Gastrocnemius medialis (tissue), 4 donors: ENCODE measurements around the gene ABCA13. TPM values are rescaled to one million over a fixed set of nuclear protein-coding genes. Genes with fewer than 3 reads are reported as not detected.

Experiments used
- ATAC-seq, 2 donors: fragments of 150-250 bp; one replicate each; pipeline ENCODE4 v1.9.1; 2016
- DNase-seq, 2 donors: peaks; one replicate each; pipeline ENCODE4 v3.0.0-alpha.2; 2019
- H3K27ac ChIP-seq, 4 donors: fragments of 200-600 bp; sonication (generic); 1 replicate in 1 of 4; 2 replicates in 3 of 4; pipeline ENCODE4 v1.5.1; 2016 to 2018; ENCODE audit warnings: mild to moderate bottlenecking in 2 of 4, moderate library complexity in 1 of 4
- H3K27me3 ChIP-seq, 3 donors: fragments of 200-600 bp; sonication (generic) in 2 of 3; 1 replicate in 1 of 3; 2 replicates in 2 of 3; pipeline versions ENCODE4 v1.5.1 to v1.6.0; 2016 to 2019; ENCODE audit warnings: mild to moderate bottlenecking in 1 of 3, moderate library complexity in 1 of 3
- H3K36me3 ChIP-seq, 2 donors: fragments of 200-600 bp; sonication (generic) in 1 of 2; one replicate each; pipeline ENCODE4 v1.5.1; 2017 to 2018
- H3K4me1 ChIP-seq, 2 donors: fragments of 200-600 bp; sonication (generic) in 1 of 2; one replicate each; pipeline ENCODE4 v1.5.1; 2016 to 2017; ENCODE audit warnings: mild to moderate bottlenecking in 2 of 2
- H3K4me3 ChIP-seq, 4 donors: fragments of 200-600 bp; sonication (generic) in 3 of 4; 1 replicate in 1 of 4; 2 replicates in 3 of 4; pipeline ENCODE4 v1.5.1; 2016 to 2019; ENCODE audit warnings: mild to moderate bottlenecking in 2 of 4
- H3K9me3 ChIP-seq, 3 donors: fragments of 200-600 bp; sonication (generic) in 2 of 3; 1 replicate in 1 of 3; 2 replicates in 2 of 3; pipeline ENCODE4 v1.5.1; 2016 to 2019
- CTCF ChIP-seq, 5 experiments: fragments of 450-650 bp in 3 of 5; fragments of 200-600 bp in 2 of 5; sonication (generic) in 2 of 5; IDR thresholded peaks in 4 of 5; conservative IDR thresholded peaks in 1 of 5; 1 replicate in 4 of 5; 2 replicates in 1 of 5; pipeline ENCODE4 v1.5.1; 2016 to 2019; ENCODE audit warnings: antibody characterized with exemption in 5 of 5, mild to moderate bottlenecking in 3 of 5, moderate library complexity in 3 of 5
- POLR2A ChIP-seq, 2 donors: fragments of 450-650 bp; IDR thresholded peaks; one replicate each; pipeline ENCODE4 v1.6.1; 2017; ENCODE audit warnings: antibody characterized with exemption in 2 of 2, mild to moderate bottlenecking in 2 of 2, moderate library complexity in 2 of 2
- in situ Hi-C, 4 donors: fragments of 200-750 bp; cut with MboI; loops; one replicate each; pipeline versions ENCODE4 v1.15.0 to v1.8.0; 2017; ENCODE audit warnings: low sequenced_read_pairs in 4 of 4
- intact Hi-C: fragments of 100-400 bp; cut with DNase I; formaldehyde crosslinking; loops from one replicate; pipeline ENCODE4 v1.15.1; 2023; ENCODE audit warnings: low total_unique reads
- total RNA-seq, 4 donors: library from RNA; depleted of rRNA; stranded (reverse); fragments of >200 nt; gene quantifications; one replicate each; pipeline versions ENCODE4 v1.1.0 to v1.2.3, GENCODE V29; 2016

ABCA13 gene
- total RNA-seq, 4 donors from 2014 or later, result 0.03 to 0.10 TPM; not detected in 2

- no peak for ATAC-seq
Measured at GRCh38 chr7:48617508-48617907, 446.2 kb downstream of the ABCA13 start.

GRCh38 chr7:48617993-48618392 lies 446.7 kb downstream of the ABCA13 start:
- in situ Hi-C loops, result no loop called here
- DNase-seq (no peak), ATAC-seq (no peak)
- H3K27me3 ChIP-seq, result no peaks in the 10 kb centered on the region
- H3K27ac ChIP-seq, result no peak overlapping the region
- H3K9me3 ChIP-seq, result no peaks in the 10 kb centered on the region
- no peak for TF ChIP-seq CTCF (IDR thresholded peaks at IDR 0.05 in 4 of 5, conservative IDR thresholded peaks at IDR 0.05 in 1 of 5)
- TF ChIP-seq POLR2A (IDR thresholded peaks at IDR 0.05), result no peak
- no peak overlapping the region for H3K4me3 ChIP-seq
- intact Hi-C loops, result no loop called here
- H3K4me1 ChIP-seq, result no peaks in the 10 kb centered on the region
- H3K36me3 ChIP-seq, result no peaks in the 10 kb centered on the region

More at GRCh38 chr7:48617508-48617907, 446.2 kb downstream of the ABCA13 start:
- no peaks in the 10 kb centered on the region for H3K36me3 ChIP-seq
- H3K9me3 ChIP-seq, result no peaks in the 10 kb centered on the region
- H3K4me3 ChIP-seq, result no peak overlapping the region
- no peaks in the 10 kb centered on the region for H3K4me1 ChIP-seq
- no peak overlapping the region for H3K27ac ChIP-seq
- no peak for DNase-seq
- no peaks in the 10 kb centered on the region for H3K27me3 ChIP-seq
- in situ Hi-C loops (no loop called here), intact Hi-C loops (no loop called here)
- TF ChIP-seq POLR2A (IDR thresholded peaks at IDR 0.05) (no peak), CTCF (IDR thresholded peaks at IDR 0.05 in 4 of 5, conservative IDR thresholded peaks at IDR 0.05 in 1 of 5) (no peak)

GRCh38 chr7:48621076-48621475 lies 449.8 kb downstream of the ABCA13 start:
- no peaks in the 10 kb centered on the region for H3K36me3 ChIP-seq
- H3K4me3 ChIP-seq, result no peak overlapping the region
- no peaks in the 10 kb centered on the region for H3K27me3 ChIP-seq
- ATAC-seq (no peak), DNase-seq (no peak)
- in situ Hi-C loops, result no loop called here
- no peaks in the 10 kb centered on the region for H3K9me3 ChIP-seq
- no peaks in the 10 kb centered on the region for H3K4me1 ChIP-seq
- intact Hi-C loops, result no loop called here
- TF ChIP-seq POLR2A (IDR thresholded peaks at IDR 0.05) (no peak), CTCF (IDR thresholded peaks at IDR 0.05 in 4 of 5, conservative IDR thresholded peaks at IDR 0.05 in 1 of 5) (no peak)
- no peak overlapping the region for H3K27ac ChIP-seq

- Histone ChIP-seq H3K27me3 (no peaks in the 10 kb centered on the region), H3K4me3 (no peak overlapping the region), H3K9me3 (no peaks in the 10 kb centered on the region), H3K27ac (no peak overlapping the region), H3K4me1 (no peaks in the 10 kb centered on the region), H3K36me3 (no peaks in the 10 kb centered on the region)
- intact Hi-C loops (no loop called here), in situ Hi-C loops (no loop called here)
- no peak for TF ChIP-seq CTCF (IDR thresholded peaks at IDR 0.05 in 4 of 5, conservative IDR thresholded peaks at IDR 0.05 in 1 of 5)
- no peak for TF ChIP-seq POLR2A (IDR thresholded peaks at IDR 0.05)
- DNase-seq (no peak), ATAC-seq (no peak)
Measured at GRCh38 chr7:48627164-48627563, 455.9 kb downstream of the ABCA13 start.

GRCh38 chr7:48628793-48629349 lies 457.6 kb downstream of the ABCA13 start:
- Histone ChIP-seq H3K4me1 (no peaks in the 10 kb centered on the region), H3K4me3 (no peak overlapping the region), H3K27ac (no peak overlapping the region), H3K9me3 (no peaks in the 10 kb centered on the region), H3K27me3 (no peaks in the 10 kb centered on the region), H3K36me3 (no peaks in the 10 kb centered on the region)
- DNase-seq (no peak), ATAC-seq (no peak)
- in situ Hi-C loops (no loop called here), intact Hi-C loops (no loop called here)
- TF ChIP-seq POLR2A (IDR thresholded peaks at IDR 0.05), result no peak
- TF ChIP-seq CTCF (IDR thresholded peaks at IDR 0.05 in 4 of 5, conservative IDR thresholded peaks at IDR 0.05 in 1 of 5), result no peak
